HG03521 (cell line): ENCODE results near the gene SALL2.
A peak's percentile ranks its signal among the peaks of the same experiment; 100 is the strongest.

Source experiments
- ATAC-seq: cut with Tn5 transposase; IDR thresholded peaks from one replicate; pipeline ENCODE4 v1.9.1; 2021; ENCODE audit warnings: mild to moderate bottlenecking, moderate library complexity; ENCODE audit not compliant: unreplicated experiment

The SALL2 gene

DNA sequence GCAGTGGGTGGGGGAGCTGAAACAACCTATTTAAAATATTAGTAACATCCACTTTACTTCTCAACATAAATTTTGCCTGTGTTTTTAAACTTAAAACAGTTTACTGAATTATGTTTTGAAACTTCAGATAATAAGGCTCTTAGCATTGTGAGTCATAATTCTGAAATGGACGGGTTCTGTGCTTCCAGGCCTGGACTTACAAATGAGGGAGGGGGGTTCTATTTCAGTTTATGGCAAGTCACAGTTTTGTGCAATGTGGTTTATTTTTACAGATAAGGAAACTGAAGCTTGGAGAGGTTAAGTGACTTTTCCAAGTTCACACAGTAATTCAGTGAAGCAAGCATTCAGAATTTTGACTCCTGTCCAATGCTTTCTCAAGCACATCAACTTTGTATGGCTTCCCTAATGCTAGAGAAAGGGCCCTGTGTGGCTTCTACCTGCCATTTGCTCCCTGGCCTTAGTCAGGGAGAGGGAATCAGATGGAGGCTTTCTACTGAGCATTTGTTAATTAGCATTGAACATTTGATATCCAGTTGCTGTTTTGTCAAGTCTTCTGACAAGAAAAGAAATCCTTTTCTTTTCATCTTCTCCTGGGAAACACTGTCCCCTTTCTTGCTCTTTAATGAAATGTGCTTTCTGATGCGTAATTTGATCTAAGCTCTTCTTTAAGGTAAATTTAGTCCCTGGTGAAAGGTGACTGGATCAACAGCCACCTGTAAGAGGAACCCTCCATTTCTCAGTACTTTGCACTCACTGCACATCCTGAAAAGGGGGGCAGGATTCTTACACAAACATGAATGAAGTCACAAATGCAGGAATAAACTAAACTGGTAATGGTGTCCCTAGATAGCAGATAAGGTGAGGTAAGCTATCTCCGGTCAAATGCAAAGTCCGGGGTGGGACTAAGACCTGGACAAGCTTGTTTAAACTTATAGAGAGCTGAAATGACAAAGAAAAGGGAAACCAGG lies 2.5 kb upstream of the SALL2 start:
- no peak for ATAC-seq

DNA sequence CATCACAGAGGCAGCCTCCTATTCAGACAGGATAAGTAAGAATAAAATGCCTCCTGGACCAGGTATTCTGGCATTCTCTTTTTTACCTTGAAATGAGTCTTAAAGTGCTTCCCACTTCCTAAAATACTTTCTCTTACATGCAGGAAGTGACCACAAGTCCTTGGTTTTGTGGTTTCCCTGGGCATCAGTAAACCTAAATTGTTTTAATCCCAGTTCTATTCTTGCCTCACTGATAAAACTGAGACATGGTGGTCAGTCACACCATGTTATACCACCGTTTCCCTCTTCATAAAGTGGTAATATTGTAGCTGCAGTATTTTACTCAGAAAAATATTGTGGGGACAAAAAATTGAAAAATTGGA lies 1.2 kb upstream of the SALL2 start:
- no peak for ATAC-seq

DNA sequence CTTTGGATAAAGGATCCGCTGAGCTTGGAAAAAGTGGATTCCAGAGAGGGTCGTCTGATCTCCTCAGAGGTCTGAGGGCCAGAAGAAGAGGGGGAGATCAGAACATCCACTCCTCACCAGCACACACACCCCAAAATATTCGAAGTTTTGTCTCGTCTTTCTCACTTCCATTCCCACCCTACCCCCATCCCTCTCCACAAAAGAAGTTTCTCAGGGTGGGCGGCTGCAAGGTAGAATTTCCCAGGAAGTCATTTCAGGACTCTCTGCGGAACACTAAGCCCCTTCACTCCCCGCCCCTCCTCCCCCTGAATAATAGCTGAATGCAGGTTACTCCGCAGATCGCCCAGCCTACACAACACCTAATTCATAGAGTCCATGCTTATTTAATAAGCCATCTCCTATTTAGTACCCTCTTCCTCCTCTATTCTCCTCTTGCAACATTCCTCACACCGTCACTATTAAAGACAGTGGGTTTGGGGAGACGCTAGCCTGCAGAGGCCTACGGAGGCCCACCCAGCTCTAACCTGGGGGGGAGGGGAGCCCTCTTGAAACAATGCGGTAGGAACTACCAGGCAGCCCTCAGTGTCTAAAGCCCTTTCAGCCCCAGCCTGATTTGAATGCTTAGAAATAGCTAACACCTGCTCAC lies 649 bp upstream of the SALL2 start:
- no peak for ATAC-seq

DNA sequence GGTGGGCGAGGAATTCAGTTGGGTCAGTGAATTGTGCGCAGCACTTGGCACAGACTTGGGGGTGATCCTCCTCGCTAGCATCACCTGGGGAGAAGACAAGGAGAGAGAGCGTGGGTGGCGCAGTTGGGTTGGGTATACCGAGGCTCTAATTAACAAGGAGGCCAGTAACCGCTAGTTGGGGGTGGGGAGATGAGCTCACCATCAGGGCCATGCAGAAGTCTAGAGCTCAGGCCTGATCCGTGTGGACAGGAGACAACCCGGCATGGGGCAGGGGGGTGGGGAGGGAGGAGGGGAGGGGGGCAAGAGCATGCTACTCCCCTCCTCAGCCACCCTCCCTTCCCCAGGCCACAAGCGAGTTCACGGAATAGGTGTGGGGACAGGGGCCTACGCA lies 580 bp downstream of the SALL2 start:
- ATAC-seq: no peak

DNA sequence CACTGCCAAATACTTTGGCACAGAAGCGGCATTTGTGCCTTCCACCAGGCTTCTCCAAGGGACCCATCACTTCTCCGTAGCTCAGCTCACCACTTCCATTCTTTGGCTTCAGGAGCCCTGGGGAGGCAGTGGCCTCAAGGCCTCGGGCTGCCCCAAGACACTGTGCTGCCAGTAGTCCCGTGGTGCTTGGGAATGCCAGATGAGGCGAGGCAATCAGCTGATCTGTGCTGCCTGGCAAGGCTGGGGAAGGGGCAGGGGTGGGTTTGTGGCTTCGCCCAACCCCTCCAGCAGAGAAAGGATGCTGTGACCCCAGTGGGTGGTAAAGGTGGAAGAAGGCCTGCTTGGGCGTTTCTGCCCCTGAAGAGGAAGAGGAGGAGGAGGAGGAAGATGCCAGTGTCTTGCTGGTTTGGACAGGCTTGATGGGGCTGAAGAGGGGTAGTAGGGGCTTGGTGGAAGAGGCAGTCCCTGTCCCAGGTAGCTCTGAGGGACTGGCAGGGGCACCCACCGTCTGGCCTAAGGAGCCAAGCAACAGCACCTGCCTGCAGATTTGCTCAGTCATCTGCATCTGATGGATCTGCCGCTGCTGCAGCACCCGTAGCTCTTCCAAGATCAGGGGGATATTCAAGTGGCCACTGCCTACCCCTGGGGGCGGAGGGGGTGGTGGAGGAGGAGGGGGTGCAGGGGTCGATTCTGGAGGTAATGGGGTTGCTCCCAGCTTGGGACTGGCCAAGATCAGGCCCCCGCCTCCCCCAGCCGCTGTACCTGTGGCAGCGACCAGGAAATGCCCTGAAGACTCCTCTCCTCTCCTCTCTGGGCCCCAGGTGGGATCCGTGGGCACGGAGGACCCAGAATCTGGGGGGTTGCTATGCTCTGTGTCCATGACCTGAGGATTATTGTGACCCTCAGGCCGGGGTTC lies 1.3 kb downstream of the SALL2 start:
- ATAC-seq: no peak

DNA sequence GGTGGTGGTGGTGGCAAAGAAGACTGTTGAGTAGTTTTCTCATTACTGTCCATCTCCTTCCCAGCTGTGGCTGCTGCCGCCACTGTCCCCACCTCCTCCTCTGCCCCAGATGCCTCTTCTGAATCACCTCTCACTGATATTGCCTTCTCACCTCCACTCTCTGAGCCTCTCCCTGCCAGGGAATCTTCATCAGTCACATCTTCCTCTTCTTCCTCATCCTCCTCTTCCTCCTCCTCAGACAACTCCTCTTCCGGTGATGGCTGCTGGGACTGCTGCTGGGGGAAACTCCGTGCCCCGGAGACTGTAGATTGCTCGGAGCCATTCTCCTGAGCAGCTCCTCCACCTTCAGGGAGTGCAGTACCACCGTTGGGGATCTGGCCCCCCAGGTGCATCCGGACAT lies 2.9 kb downstream of the SALL2 start:
- no peak for ATAC-seq

DNA sequence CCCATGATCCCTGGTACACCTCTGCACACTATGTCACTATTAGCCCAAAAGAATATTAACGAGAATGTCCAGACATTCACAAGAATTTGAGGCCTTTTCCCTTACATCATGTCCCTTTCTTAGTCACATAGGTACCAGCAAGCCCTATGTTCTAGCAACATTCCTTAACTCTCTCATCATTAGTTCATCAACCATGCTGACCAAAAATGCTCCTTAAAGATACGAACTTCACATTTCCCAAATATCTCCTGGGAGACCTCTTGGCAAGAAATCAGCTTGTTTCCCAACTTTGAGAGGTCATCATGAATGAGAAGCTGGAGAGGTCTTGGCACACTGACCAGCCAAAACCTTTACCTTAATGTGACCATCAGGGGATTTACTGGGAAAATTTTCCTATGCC lies 4.6 kb downstream of the SALL2 start:
- no peak for ATAC-seq

DNA sequence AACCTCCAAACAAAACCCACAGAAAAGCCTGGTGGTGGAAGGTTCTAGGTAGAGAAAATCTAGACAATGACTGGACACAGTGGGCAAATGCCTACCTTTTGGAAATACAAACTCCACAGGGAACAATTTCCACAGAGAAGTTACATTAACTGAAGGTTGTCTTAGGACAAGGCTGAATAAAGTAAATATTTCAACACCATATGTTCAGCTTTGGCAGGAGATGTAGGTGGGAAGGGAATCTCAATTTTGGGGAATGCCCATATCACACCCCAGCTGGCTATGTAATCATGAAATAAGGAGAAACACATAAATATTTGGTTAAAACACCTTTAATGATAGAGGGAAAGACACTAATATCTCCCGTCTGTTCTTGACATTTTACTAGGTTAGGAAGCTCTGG lies 5.4 kb downstream of the SALL2 start:
- no peak for ATAC-seq

DNA sequence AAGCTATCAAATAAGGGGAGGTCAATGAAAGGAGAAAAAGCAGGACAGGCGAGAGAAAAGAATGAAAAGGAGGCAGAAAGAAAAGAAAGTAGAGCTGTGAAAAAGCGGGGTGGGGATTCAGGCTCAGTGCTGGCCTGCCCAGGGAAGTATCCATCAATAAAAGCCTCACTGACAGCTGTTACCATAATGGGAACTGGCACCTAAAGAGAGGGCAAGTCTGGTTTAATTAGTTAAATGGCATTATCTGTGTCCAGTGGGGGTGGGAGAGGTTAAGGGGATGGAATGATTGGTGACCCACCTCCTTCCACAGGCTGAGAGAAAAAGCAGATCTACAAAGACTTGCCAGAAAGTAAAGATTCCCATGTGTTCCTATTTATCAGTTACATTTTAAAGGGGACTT lies 7.4 kb downstream of the SALL2 start:
- no peak for ATAC-seq

DNA sequence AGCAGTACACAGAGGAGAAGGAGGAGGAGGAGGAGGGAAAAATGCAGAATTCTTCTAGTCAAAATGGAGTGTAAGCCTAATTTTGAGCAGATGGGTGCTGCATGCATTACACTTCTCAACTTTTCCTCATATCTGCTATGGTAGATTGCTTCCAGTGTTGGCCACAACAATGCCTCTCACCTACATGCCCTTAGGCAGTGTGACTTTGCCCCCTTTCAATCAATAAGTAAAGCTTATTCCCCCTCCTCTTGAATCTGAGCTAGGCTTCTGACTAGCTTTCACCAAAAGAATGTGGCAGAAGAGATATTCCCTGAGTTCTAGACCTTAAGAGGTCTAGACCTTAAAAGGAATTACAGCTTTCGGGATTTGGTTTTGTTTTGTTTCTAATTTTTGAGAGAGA lies 11.8 kb downstream of the SALL2 start:
- no peak for ATAC-seq

DNA sequence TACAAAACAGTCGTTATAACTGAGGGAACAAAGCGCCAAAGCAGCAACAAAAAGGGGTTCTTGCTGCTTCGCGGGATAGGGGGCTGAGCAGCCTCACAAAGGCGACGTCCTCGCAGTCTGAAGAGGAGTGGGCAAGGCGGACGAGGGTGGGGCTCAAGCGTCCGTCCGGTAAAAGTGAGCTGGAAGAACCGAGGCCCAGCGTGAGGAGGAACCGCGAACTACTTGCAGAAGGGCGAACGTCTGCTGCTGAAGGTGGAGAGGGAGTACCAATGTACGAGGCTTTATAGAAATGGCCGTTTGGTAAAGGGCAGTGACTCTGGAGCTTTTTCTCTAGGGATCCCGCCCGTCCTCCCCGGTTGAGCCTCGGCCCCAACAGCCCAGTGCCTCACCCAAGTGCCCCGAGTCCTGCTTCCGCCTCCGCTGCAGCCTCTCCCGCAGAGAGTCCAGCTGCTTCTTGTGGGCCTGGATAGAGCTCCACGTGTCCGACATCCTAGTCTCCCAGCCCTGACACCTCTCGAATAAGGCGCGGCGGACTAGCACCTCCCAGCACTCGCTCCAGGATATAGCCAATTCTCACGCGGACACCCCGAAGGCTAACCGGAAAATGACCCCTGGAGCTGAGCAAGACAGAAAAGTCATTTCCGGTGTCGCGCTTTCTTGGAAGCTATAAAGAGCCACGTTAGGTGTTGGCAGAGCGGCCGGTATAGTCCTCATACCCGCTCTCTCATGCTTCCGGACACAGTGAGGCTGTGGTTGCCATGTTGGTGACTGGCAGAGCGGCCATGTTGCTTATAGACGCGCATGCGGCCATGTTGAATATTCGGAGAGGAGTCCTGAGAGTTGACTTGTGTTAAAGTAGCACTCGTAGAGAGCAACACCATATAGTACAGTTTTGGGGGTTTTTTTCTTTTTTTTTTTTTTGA lies 15.2 kb downstream of the SALL2 start, which contains the start of gene METTL3:
Gene METTL3 (minus strand): TSS at position 606 of the 923 bp plus-strand sequence. CDS start 117 bp downstream, at position 489.
- peak; percentile 98 for ATAC-seq

DNA sequence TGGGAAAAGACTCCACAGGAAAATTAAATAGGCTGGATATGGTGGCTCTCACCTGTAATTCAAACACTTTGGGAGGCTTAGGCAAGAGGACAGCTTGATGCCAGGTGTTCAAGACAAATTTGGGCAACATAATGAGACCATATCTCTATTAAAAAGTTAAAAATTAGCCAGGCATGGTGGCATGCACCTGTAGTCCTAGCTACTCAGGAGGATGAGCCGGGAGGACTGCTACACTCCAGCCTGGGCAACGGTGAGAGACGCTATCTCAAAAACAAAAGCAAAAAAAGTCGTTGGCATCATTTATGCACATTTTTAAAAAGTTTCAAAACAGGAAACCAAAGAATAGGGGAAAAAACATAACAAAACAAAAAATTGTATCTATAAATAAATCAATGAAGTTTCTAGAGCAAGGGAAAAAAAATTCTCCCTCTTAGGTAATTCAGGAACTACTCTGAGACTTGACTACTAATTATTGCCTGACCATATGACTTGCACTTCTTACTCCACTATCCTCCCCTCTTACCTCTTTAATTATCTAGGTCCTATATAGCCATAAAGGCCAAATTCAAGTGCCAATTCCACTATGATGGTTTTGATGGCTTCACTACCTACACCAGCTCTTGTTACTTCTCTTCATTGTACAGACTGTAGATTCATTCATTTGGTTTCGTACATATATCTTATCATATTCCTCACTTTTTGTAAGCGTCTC lies 16.6 kb downstream of the SALL2 start:
- no peak for ATAC-seq

DNA sequence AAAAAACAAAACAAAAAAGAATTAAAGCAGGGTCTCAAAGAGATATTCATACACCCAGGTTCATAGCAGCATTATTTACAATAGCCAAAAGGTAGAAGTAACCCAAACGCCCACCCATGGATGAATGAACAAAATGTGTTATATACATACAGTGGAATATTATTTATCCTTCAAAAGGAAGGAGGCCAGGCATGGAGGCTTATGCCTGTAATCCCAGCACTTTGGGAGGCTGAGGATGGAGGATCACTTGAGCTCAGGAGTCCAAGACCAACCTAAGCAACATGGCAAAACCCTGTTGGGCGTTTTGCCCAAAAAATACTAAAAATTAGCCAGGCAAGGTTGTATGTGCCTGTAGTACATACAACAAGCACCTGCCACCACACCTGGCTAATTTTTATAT lies 19.6 kb downstream of the SALL2 start:
- no peak for ATAC-seq

DNA sequence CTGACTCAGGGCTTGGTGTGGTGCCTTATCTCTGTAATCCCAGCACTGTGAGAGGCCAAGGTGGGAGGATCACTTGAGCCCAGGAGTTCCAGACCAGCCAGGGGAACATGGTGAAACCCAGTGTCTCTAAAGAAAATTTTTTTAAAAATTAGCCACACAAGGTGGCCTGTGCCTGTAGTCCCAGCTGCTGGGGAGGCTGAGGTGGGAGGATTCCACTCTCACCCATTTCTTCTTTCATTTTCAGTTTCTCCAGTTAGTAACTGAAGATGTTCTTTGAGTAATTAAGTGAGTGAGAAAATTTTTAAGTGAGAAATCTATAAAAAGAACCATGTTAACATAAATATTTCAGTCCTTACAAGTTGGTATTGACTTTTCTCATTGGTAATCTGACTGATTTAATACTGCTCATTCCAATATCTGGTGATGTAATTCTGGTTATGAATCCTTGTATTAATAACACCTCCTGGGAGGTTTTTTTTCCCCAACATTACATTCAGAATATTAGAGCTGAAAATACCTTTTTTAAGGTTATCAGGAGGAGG lies 21.1 kb downstream of the SALL2 start:
- ATAC-seq: peak; percentile 72

DNA sequence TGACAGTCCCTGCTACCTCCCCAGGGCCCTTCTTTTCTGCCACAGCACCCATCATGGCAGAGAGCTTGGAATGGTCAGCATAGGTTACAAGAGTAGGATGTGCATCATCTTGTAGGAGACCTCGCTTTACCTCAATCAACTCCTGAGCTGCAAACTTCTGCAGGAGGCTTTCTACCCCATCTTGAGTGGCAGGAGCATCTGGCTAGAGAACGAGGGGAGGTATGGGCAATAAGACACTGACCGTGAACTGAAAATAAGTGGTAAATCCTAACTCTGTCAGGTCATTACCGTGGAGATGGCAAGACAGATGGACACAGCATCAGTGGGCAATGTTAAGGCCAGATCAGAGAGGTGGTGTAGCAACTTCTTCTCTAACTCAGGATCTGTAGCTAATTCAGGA lies 22.8 kb downstream of the SALL2 start:
- no peak for ATAC-seq

DNA sequence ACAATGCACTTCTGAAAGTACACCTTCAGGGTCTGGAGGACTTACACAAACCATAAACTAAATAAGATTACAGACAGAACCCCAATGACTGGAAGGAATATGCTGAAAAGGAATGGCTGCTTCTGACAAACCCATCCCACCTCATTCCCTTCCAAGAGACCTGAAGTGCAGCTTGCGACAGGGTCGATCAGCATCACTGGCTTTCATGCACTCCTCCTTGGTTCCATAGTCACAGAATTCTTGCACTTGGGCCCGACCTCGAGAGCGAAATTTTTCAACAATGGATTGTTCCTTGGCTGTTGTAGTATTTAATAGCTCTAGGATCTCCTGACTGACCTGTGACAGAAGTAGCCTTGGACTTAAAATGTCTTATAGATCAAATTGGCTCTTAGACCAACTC lies 24.6 kb downstream of the SALL2 start:
- no peak for ATAC-seq

DNA sequence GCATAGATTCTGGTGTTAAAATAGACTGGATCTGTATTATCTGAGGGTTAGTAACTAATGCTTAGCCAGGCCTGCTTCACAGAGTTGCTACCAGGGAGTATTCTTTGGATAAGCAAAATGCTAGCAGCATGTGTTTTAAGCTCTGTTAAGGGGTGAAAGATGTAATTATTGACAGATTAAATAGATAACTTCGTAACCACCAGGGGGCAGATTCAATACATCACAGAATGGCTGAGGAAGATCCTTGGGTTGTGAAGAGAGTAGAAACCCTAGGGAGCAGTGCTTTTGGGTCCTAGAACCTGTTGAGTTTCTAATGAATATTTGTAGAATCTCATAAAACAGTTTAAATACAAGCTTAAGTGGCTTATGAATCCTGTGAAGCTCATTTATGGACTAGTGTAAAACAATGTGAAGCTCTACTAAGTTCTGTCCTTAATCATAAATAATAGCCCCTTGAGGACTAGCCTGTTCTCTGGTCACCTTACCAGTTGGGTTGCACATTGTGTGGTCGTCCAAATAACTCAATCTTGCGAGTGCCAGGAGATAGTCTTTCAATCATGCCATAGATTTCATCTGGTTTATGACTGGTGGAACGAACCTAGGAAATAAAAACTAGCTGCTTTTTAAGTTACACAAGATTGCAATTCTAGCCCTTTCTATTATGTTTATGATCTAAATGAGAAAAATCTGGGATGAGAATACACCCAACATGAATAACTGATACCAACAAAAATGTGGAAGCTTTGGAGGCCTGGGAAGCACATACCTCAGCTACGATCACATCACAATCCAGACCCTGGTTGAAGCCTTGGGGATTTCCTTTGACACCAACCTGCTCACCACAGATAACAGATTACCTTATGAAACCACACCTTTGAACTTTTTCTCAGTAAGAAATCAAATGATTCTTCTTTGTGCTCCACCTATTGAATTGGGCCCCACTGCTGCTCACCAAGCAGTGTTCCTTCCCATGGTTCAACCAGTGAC lies 27.3 kb downstream of the SALL2 start:
- no peak for ATAC-seq

DNA sequence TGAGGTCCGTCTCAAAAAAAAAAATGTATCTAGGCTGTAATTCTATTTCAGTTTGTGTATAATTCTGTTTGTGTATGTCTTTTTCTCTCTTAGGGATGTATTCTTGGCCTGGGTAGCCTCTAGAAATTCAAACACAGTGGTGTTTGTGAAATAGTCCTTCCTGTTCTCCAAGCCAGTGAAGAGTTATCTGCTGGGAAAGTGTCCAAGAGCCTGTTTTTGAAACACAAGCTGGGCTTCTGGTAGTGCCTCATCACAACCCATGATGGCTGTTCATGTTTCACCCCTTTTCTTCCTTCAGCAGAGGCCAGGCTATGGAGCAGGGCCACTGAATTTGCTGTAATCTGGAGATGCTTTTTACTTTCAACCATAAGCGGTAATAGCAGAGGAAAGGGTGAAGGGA lies 29.7 kb downstream of the SALL2 start:
- ATAC-seq: no peak
